Neural progenitor cell (in vitro differentiated cells): ENCODE measurements around the gene ZMIZ1. TPM values are rescaled to one million over a fixed set of nuclear protein-coding genes. Genes with fewer than 3 reads are reported as not detected.
A peak's percentile ranks its signal among the peaks of the same experiment; 100 is the strongest.

Experiments used
- DNase-seq: peaks from one replicate; pipeline ENCODE4 v3.0.0-alpha.2; 2016; ENCODE audit warnings: low spot score
- H2AFZ ChIP-seq: fragments of 200-600 bp; sonication (generic); replicated peaks from 2 replicates; pipeline ENCODE4 v1.6.1; 2016; ENCODE audit warnings: antibody characterized with exemption
- H3F3A ChIP-seq: fragments of 200-600 bp; sonication (generic); 2 replicates; pipeline ENCODE4 v1.6.1; 2016; ENCODE audit warnings: antibody characterized with exemption, low read depth
- H3K27ac ChIP-seq: fragments of 200-600 bp; sonication (generic); 2 replicates; pipeline ENCODE4 v1.5.1; 2016; ENCODE audit warnings: mild to moderate bottlenecking
- H3K27me3 ChIP-seq: fragments of 200-600 bp; sonication (generic); 2 replicates; pipeline ENCODE4 v1.6.1; 2016; ENCODE audit warnings: mild to moderate bottlenecking, moderate library complexity
- H3K36me3 ChIP-seq: fragments of 200-600 bp; sonication (generic); 2 replicates; pipeline ENCODE4 v1.5.1; 2016
- H3K4me1 ChIP-seq: fragments of 200-600 bp; sonication (generic); 2 replicates; pipeline ENCODE4 v1.6.1; 2016; ENCODE audit warnings: mixed run types
- H3K4me2 ChIP-seq: fragments of 200-600 bp; sonication (generic); 2 replicates; pipeline ENCODE4 v1.6.1; 2016
- H3K4me3 ChIP-seq: fragments of 200-600 bp; sonication (generic); 2 replicates; pipeline ENCODE4 v1.5.1; 2016
- H3K79me2 ChIP-seq: fragments of 200-600 bp; sonication (generic); 2 replicates; pipeline ENCODE4 v1.6.1; 2016; ENCODE audit warnings: low read depth
- H3K9ac ChIP-seq: fragments of 200-600 bp; sonication (generic); 2 replicates; pipeline ENCODE4 v1.6.1; 2016
- H3K9me3 ChIP-seq: fragments of 200-600 bp; sonication (generic); 2 replicates; pipeline ENCODE4 v1.5.1; 2016; ENCODE audit warnings: low read depth
- H4K20me1 ChIP-seq: fragments of 200-600 bp; sonication (generic); 2 replicates; pipeline ENCODE4 v1.6.1; 2016; ENCODE audit warnings: low read depth
- H3K27ac Mint-ChIP-seq: 3 replicates; pipeline ENCODE4 v1.8.0; 2021; ENCODE audit warnings: mixed read lengths
- H3K27me3 Mint-ChIP-seq: 2 replicates; pipeline ENCODE4 v1.8.0; 2022; ENCODE audit warnings: low read depth, mild to moderate bottlenecking, inconsistent platforms, moderate library complexity, mixed read lengths; ENCODE audit not compliant: insufficient read depth
- H3K36me3 Mint-ChIP-seq: 3 replicates; pipeline ENCODE4 v1.8.0; 2021; ENCODE audit warnings: mixed read lengths
- H3K4me1 Mint-ChIP-seq: 3 replicates; pipeline ENCODE4 v1.8.0; 2021; ENCODE audit warnings: mixed read lengths
- H3K4me3 Mint-ChIP-seq: 3 replicates; pipeline ENCODE4 v1.8.0; 2021; ENCODE audit warnings: mild to moderate bottlenecking, moderate library complexity, mixed read lengths
- H3K9me3 Mint-ChIP-seq: 3 replicates; pipeline ENCODE4 v1.8.0; 2020; ENCODE audit warnings: mixed read lengths
- EZH2 ChIP-seq: fragments of 200-600 bp; sonication (generic); IDR thresholded peaks from 2 replicates; pipeline ENCODE4 v1.6.1; 2017; ENCODE audit warnings: antibody characterized with exemption, mild to moderate bottlenecking, moderate library complexity
- EZH2phosphoT487 ChIP-seq: fragments of 200-600 bp; sonication (generic); IDR thresholded peaks from 2 replicates; pipeline ENCODE4 v1.6.1; 2017; ENCODE audit warnings: antibody characterized with exemption
- total RNA-seq: library from RNA; depleted of rRNA; stranded (reverse); fragments of >200 nt; gene quantifications from 2 replicates; pipeline ENCODE4 v1.2.3, GENCODE V29; 2015; ENCODE audit warnings: low replicate concordance
- TF ChIP-seq, protein P1 (sequence below): fragments of 200-600 bp; sonication (generic); IDR thresholded peaks from 2 replicates; pipeline ENCODE4 v1.5.1; 2017; ENCODE audit warnings: antibody characterized with exemption, mild to moderate bottlenecking

The ZMIZ1 gene
- total RNA-seq, 1 donor from 2014 or later: 5.8 TPM

GRCh38 chr10:79207726-79208125 is 139.0 kb downstream of the ZMIZ1 start:
- Histone ChIP-seq H3K4me1 (no peaks in the 10 kb centered on the region), H3K4me2 (no peak overlapping the region), H3F3A (no peaks in the 10 kb centered on the region), H3K27ac (no peak overlapping the region), H3K36me3 (no peaks in the 10 kb centered on the region), H4K20me1 (peaks cover 5% of the 10 kb centered on the region), H3K4me3 (no peak overlapping the region), H3K9ac (no peak overlapping the region), H3K9me3 (no peaks in the 10 kb centered on the region), H3K27me3 (no peaks in the 10 kb centered on the region), H3K79me2 (no peaks in the 10 kb centered on the region), H2AFZ (no peak overlapping the region)
- H3K27ac Mint-ChIP-seq: no peak overlapping the region
- no peak overlapping the region for H3K4me3 Mint-ChIP-seq
- no peaks in the 10 kb centered on the region for H3K9me3 Mint-ChIP-seq
- no peak for DNase-seq
- peaks cover 2% of the 10 kb centered on the region for H3K27me3 Mint-ChIP-seq
- no peak for TF ChIP-seq EZH2
- no peak for TF ChIP-seq EZH2phosphoT487
- TF ChIP-seq, protein P1, sequence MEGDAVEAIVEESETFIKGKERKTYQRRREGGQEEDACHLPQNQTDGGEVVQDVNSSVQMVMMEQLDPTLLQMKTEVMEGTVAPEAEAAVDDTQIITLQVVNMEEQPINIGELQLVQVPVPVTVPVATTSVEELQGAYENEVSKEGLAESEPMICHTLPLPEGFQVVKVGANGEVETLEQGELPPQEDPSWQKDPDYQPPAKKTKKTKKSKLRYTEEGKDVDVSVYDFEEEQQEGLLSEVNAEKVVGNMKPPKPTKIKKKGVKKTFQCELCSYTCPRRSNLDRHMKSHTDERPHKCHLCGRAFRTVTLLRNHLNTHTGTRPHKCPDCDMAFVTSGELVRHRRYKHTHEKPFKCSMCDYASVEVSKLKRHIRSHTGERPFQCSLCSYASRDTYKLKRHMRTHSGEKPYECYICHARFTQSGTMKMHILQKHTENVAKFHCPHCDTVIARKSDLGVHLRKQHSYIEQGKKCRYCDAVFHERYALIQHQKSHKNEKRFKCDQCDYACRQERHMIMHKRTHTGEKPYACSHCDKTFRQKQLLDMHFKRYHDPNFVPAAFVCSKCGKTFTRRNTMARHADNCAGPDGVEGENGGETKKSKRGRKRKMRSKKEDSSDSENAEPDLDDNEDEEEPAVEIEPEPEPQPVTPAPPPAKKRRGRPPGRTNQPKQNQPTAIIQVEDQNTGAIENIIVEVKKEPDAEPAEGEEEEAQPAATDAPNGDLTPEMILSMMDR: no peak
- peaks cover 36% of the 10 kb centered on the region for H3K36me3 Mint-ChIP-seq
- H3K4me1 Mint-ChIP-seq: peaks cover 10% of the 10 kb centered on the region

DNA sequence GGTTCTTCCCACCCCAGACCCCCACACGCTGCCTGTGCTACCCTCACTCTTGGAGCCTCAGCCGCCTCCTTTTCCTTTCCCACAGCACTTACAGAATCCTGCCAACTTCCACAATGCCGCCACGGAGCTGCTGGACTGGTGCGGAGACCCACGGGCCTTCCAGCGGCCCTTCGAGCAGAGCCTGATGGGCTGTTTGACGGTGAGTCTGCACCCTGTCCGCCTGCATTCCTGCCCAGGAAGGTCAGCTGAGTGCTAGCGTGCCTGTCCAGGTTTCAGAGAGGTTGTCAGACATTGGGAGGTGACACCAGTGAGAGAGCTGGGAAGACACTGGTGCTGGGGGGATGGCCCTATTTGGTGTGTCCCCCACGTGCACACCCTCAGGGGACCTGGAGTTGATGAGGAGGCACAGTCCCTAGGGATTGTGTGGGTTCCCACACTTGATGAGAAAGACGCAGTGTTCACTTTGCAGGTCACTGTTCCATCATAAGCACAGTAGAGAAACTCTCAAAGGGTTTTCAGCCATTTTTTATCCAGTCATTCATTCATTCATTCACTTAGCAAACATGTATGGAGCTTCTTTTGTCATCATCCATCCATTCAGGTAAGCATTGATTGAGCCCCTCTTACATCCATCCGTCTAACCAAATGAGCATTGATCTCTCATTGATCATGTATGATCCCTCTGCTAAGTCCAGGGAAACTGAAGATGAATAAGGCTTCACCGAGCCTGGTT is 139.7 kb downstream of the ZMIZ1 start:
- Histone ChIP-seq H2AFZ (no peak overlapping the region), H3K9ac (no peak overlapping the region), H3K4me2 (no peak overlapping the region), H3K9me3 (no peaks in the 10 kb centered on the region), H3K27me3 (no peaks in the 10 kb centered on the region), H3K36me3 (no peaks in the 10 kb centered on the region), H3K79me2 (no peaks in the 10 kb centered on the region), H3F3A (no peaks in the 10 kb centered on the region), H4K20me1 (peaks cover 5% of the 10 kb centered on the region), H3K4me3 (no peak overlapping the region), H3K27ac (no peak overlapping the region), H3K4me1 (no peaks in the 10 kb centered on the region)
- Mint-ChIP-seq H3K36me3 (peaks cover 33% of the 10 kb centered on the region), H3K4me1 (peaks cover 6% of the 10 kb centered on the region), H3K9me3 (no peaks in the 10 kb centered on the region), H3K27me3 (peaks cover 2% of the 10 kb centered on the region), H3K27ac (peak overlapping the region; percentile 25), H3K4me3 (no peak overlapping the region)
- TF ChIP-seq EZH2 (no peak), EZH2phosphoT487 (no peak)
- TF ChIP-seq, protein P1: no peak
- DNase-seq: no peak

DNA sequence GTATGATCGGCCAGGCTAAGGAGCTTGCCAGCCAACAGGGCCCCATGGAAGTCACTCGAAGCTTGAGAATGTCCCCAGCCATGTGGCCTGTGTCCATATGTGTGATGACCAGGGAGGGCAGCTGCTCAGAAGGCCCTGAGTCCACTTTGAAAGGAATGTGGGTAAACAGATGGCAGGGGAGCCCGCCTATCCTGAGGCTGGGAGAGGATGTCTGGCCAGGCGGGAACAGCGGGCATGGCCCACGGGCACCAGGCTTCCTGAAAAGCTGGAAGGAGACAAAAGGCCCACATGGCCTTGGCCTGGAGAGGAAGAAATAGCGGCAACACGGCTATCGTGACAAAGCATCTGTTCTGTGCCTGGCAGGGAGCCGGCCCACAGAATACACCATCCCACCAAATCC is 140.6 kb downstream of the ZMIZ1 start:
- Histone ChIP-seq H4K20me1 (peaks cover 5% of the 10 kb centered on the region), H3K4me1 (no peaks in the 10 kb centered on the region), H3K4me3 (no peak overlapping the region), H3K4me2 (no peak overlapping the region), H3K79me2 (no peaks in the 10 kb centered on the region), H3F3A (no peaks in the 10 kb centered on the region), H3K27me3 (no peaks in the 10 kb centered on the region), H2AFZ (no peak overlapping the region), H3K9ac (no peak overlapping the region), H3K9me3 (no peaks in the 10 kb centered on the region), H3K36me3 (no peaks in the 10 kb centered on the region), H3K27ac (no peak overlapping the region)
- H3K9me3 Mint-ChIP-seq: no peaks in the 10 kb centered on the region
- H3K27ac Mint-ChIP-seq: no peak overlapping the region
- TF ChIP-seq EZH2phosphoT487: no peak
- TF ChIP-seq EZH2: no peak
- TF ChIP-seq, protein P1: no peak
- no peak overlapping the region for H3K4me3 Mint-ChIP-seq
- DNase-seq: no peak
- peaks cover 4% of the 10 kb centered on the region for H3K4me1 Mint-ChIP-seq
- peaks cover 2% of the 10 kb centered on the region for H3K27me3 Mint-ChIP-seq
- peaks cover 24% of the 10 kb centered on the region for H3K36me3 Mint-ChIP-seq
